ENCODE results near the gene SPPL2B. TPM values are rescaled to one million over a fixed set of nuclear protein-coding genes. Genes with fewer than 3 reads are reported as not detected.
"Not testable (repeated sequence)": the region's sequence is repeated elsewhere in the genome, so short reads cannot be mapped to it uniquely, and the experiment has no call there.

SPPL2B gene
- total RNA-seq, 4 donors from 2014 or later = 14.3 to 58.5 (median 31.5) TPM

DNA sequence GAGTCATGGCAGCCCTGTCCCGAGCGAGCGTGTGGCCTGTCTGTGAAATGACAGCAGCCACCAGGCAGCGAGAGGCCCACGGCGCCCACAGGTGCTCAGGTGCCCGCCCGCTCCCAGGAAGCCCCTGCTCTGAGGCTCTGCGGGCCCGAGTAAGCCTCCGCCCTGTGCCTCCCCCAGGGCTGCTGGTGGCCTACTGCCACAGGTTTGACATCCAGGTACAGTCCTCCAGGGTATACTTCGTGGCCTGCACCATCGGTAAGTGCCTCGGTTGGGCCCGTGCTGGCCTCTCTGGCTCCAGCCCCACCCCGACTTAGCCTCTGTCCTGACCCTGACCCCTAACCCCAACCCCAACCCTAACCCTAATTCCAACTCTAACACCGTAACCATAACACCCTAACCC lies 16.6 kb downstream of the SPPL2B start:
- no peak for TF ChIP-seq POLR2A (IDR thresholded peaks at IDR 0.05)
- TF ChIP-seq, protein P1, sequence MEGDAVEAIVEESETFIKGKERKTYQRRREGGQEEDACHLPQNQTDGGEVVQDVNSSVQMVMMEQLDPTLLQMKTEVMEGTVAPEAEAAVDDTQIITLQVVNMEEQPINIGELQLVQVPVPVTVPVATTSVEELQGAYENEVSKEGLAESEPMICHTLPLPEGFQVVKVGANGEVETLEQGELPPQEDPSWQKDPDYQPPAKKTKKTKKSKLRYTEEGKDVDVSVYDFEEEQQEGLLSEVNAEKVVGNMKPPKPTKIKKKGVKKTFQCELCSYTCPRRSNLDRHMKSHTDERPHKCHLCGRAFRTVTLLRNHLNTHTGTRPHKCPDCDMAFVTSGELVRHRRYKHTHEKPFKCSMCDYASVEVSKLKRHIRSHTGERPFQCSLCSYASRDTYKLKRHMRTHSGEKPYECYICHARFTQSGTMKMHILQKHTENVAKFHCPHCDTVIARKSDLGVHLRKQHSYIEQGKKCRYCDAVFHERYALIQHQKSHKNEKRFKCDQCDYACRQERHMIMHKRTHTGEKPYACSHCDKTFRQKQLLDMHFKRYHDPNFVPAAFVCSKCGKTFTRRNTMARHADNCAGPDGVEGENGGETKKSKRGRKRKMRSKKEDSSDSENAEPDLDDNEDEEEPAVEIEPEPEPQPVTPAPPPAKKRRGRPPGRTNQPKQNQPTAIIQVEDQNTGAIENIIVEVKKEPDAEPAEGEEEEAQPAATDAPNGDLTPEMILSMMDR (IDR thresholded peaks at IDR 0.05) = no peak
- Histone ChIP-seq H3K27ac (no peak overlapping the region), H3K36me3 (no peaks in the 10 kb centered on the region), H3K9me3 (no peaks in the 10 kb centered on the region), H3K4me3 (no peak overlapping the region), H3K4me1 (no peaks in the 10 kb centered on the region), H3K27me3 (no peaks in the 10 kb centered on the region)
- intact Hi-C loops (cut with DNase I; ENCODE audit: low total_unique reads) = no loop called here
- no peak for DNase-seq

DNA sequence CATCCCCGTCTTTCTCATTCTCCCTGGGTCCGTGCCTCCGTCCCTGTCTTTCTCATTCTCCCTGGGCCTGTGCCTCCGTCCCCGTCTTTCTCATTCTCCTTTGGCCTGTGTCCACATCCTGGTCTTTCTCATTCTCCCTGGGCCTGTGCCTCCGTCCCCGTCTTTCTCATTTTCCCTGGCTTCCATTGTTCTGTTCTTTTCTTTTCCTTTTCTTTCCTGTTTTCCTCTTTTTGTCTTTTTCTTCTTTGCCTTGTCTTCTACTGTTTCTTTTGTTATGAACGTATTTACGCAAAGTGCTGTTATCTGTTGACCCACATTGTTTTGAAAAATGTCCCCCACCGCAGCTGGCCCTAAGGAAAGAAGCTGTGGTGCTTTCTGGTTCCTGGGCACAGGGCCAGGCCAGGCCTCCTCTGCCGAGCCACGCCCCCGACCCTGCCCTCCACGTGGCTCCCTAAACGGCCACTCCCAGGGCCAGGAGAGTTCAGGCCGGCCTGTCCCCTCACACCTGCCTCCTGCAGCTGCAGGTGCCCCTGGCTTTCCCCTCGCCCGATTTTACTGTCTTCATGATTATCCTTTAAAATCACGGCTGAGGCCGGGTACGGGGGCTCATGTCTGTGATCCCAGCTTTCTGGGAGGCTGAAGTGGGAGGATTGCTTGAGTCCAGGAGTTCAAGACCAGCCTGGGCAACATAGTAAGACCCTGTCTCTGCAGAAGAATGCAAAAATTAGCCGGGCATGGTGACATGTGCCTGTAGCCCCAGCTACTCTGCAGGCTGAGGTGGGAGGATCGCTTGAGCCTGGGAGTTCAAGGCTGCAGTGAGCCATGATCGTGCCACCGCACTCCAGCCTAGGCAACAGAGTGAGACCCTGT lies 17.5 kb downstream of the SPPL2B start:
- no peak overlapping the region for H3K4me3 ChIP-seq
- no peaks in the 10 kb centered on the region for H3K9me3 ChIP-seq
- H3K36me3 ChIP-seq = no peaks in the 10 kb centered on the region
- TF ChIP-seq POLR2A (IDR thresholded peaks at IDR 0.05) = no peak
- no peak overlapping the region for H3K27ac ChIP-seq
- DNase-seq = no peak
- intact Hi-C loops (cut with DNase I; ENCODE audit: low total_unique reads) = no loop called here
- H3K4me1 ChIP-seq = no peaks in the 10 kb centered on the region
- H3K27me3 ChIP-seq = no peaks in the 10 kb centered on the region

DNA sequence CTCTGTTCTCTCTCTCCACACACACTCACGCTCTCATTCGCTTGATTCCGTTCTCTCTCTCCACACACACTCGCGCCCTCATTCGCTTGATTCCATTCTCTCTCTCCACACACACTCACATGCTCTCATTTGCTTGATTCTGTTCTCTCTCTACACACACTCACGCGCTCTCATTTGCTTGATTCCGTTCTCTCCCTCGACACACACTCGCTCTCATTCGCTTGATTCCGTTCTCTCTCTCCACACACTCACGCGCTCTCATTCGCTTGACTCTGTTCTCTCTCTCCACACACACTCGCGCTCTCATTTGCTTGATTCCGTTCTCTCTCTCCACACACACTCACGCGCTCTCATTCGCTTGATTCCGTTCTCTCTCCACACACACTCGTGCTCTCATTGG lies 21.3 kb downstream of the SPPL2B start:
- H3K4me1 ChIP-seq; H3K36me3 ChIP-seq; H3K27ac ChIP-seq; H3K4me3 ChIP-seq; intact Hi-C loops (cut with DNase I; ENCODE audit: low total_unique reads); H3K27me3 ChIP-seq; DNase-seq; H3K9me3 ChIP-seq: not testable (repeated sequence)

DNA sequence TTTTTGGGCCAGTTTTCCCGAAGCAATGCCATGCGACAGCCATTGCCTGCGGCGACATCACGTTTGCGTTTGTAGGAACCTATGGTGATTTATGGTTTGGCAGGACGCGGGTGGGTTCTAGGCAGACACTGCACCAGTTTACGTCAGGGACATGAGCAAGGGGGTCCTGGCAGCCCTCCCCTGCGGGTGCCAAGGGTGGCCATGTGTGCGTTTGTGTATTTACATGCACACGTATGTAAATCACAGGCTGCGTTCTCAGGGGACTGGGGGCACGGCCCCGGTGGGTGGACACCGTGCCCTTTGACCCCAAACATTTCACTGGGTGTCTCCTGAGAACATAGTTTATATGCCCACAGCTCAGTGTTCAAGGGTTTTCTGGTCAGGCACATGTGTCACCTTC lies 22.2 kb downstream of the SPPL2B start:
- Histone ChIP-seq H3K36me3 (no peaks in the 10 kb centered on the region), H3K4me3 (no peak overlapping the region), H3K4me1 (no peaks in the 10 kb centered on the region), H3K27ac (no peak overlapping the region), H3K9me3 (no peaks in the 10 kb centered on the region), H3K27me3 (no peaks in the 10 kb centered on the region)
- TF ChIP-seq POLR2A (IDR thresholded peaks at IDR 0.05) = no peak
- TF ChIP-seq, protein P1 (IDR thresholded peaks at IDR 0.05) = no peak
- DNase-seq = no peak
- intact Hi-C loops (cut with DNase I; ENCODE audit: low total_unique reads) = no loop called here

DNA sequence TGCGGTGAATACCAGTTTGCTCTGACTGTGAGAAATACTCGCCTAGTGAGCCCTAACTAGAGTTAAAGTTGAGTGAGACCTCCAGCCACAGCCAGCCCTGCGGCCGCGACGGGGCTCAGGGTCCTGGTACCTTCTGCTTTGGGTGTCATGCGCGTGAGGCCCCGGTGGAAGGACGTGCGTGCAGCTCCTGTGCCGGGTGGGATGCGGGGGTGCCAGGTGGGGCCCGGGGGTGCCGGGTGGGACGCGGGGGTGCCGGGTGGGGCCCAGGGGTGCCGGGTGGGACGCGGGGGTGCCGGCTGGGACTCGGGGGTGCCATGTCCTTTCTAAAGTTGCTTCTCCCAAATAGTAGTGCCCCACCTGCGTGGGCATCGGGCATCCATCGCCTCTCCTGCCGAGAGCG lies 23.1 kb downstream of the SPPL2B start:
- intact Hi-C loops (cut with DNase I; ENCODE audit: low total_unique reads) = no loop called here
- TF ChIP-seq, protein P1 (IDR thresholded peaks at IDR 0.05) = no peak
- no peak for TF ChIP-seq POLR2A (IDR thresholded peaks at IDR 0.05)
- Histone ChIP-seq H3K9me3 (no peaks in the 10 kb centered on the region), H3K4me3 (no peak overlapping the region), H3K36me3 (no peaks in the 10 kb centered on the region), H3K27me3 (no peaks in the 10 kb centered on the region), H3K4me1 (no peaks in the 10 kb centered on the region), H3K27ac (no peak overlapping the region)
- DNase-seq = no peak

DNA sequence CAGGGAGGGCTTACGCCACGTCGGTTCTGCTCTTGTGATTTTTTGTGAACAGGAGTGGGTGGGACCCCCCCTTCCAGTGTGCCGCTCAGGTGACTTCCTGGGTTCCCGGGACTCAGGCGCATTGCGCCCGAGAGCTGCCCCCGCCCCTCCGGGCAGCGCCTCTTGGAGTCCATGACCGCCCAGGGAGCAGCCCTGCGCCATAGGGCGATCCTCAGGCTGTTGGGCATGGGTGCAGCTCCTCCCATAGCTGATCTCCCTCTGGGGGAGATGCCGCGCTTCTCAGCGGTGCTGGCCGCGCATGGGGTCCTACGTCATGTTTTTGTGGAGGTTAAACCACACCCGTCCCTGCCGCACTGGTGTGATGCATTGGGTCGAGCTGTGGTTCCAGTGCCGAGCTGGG lies 23.6 kb downstream of the SPPL2B start:
- intact Hi-C loops (cut with DNase I; ENCODE audit: low total_unique reads) = no loop called here
- DNase-seq = no peak
- TF ChIP-seq, protein P1 (IDR thresholded peaks at IDR 0.05) = no peak
- TF ChIP-seq POLR2A (IDR thresholded peaks at IDR 0.05) = no peak
- H3K4me3 ChIP-seq = no peak overlapping the region
- H3K27me3 ChIP-seq = no peaks in the 10 kb centered on the region
- H3K9me3 ChIP-seq = no peaks in the 10 kb centered on the region
- H3K27ac ChIP-seq = no peak overlapping the region
- H3K36me3 ChIP-seq = no peaks in the 10 kb centered on the region
- H3K4me1 ChIP-seq = no peaks in the 10 kb centered on the region

Data from uterus (tissue), 4 donors.